WTC11 (cell line): ENCODE measurements around the gene DEFB114.

Experiments used
- ATF2 ChIP-seq: sonication (generic); formaldehyde crosslinking; IDR thresholded peaks from 2 replicates; pipeline ENCODE4 v1.8.1; 2022; ENCODE audit warnings: low read depth, missing genetic modification reagents, borderline replicate concordance
- CTCF ChIP-seq: fragments of 200-600 bp; IDR thresholded peaks from 2 replicates; pipeline ENCODE4 v1.8.0; 2022; ENCODE audit warnings: antibody characterized with exemption
- ESRRA ChIP-seq: sonication (generic); formaldehyde crosslinking; IDR thresholded peaks from 2 replicates; pipeline ENCODE4 v1.8.1; 2022; ENCODE audit warnings: mild to moderate bottlenecking, missing genetic modification reagents, borderline replicate concordance
- NR3C1 ChIP-seq: sonication (generic); formaldehyde crosslinking; conservative IDR thresholded peaks from 2 replicates; pipeline ENCODE4 v1.8.1; 2023; ENCODE audit warnings: low read depth, mild to moderate bottlenecking, missing genetic modification reagents
- RORB ChIP-seq: fragments of 250-450 bp; sonication (Bioruptor Pico); IDR thresholded peaks from 2 replicates; pipeline ENCODE4 v1.9.0; 2021; ENCODE audit warnings: mild to moderate bottlenecking
- SP1 ChIP-seq: sonication (generic); formaldehyde crosslinking; conservative IDR thresholded peaks from 2 replicates; pipeline ENCODE4 v1.8.1; 2022; ENCODE audit warnings: missing genetic modification reagents
- TEAD1 ChIP-seq: sonication (generic); formaldehyde crosslinking; IDR thresholded peaks from 2 replicates; pipeline ENCODE4 v1.8.0; 2022; ENCODE audit warnings: mild to moderate bottlenecking, missing genetic modification reagents
- USF2 ChIP-seq: sonication (generic); formaldehyde crosslinking; IDR thresholded peaks from 2 replicates; pipeline ENCODE4 v1.8.1; 2023; ENCODE audit warnings: mild to moderate bottlenecking, missing genetic modification reagents, moderate library complexity
- ZNF263 ChIP-seq: sonication (generic); formaldehyde crosslinking; IDR thresholded peaks from 2 replicates; pipeline ENCODE4 v1.8.1; 2022; ENCODE audit warnings: low read depth, mild to moderate bottlenecking, moderate library complexity, missing genetic modification reagents
- TF ChIP-seq, protein P1 (sequence below): sonication (generic); formaldehyde crosslinking; IDR thresholded peaks from 2 replicates; pipeline ENCODE4 v1.8.0; 2022; ENCODE audit warnings: missing genetic modification reagents
- TF ChIP-seq, protein P2 (sequence below): sonication (generic); formaldehyde crosslinking; IDR thresholded peaks from 2 replicates; pipeline ENCODE4 v1.8.0; 2022; ENCODE audit warnings: mild to moderate bottlenecking, missing genetic modification reagents

DNA sequence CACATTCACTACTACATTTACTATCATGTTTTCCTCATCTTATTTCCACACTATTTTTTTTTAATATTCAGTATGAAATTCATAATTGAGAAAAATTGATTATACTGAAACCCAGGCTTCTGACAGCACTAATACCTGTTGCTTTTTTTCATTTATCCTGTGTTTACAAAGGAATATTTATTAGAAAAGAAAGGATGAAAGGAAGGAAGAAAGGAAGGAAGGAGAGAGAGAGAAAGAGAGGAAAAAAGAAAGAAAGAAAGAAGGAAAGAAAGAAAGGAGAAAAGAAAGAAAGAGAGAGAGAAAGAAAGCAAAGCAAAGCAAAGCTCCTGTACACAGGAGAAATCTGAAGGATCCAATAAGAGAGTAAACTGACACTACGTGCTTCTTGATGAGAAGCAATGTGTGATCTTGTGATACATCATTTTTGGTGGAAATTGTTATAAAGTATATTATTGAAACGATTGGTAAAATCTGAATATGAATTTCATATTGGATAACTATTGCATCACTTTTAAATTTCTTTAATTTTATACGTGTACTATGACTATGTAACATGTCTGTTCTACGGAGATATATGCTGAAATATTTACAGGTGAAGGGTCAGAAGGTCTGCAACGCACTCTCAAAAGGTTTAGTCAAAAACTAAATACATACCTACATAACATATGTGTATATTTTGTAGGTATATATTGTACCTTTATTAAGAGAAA lies 43.9 kb downstream of the DEFB114 start:
- TF ChIP-seq ZNF263 (CRISPR knock-in tag) (no peak), RORB (CRISPR knock-in tag) (no peak), CTCF (no peak), USF2 (CRISPR knock-in tag) (no peak), NR3C1 (CRISPR knock-in tag) (no peak), SP1 (CRISPR knock-in tag) (no peak), TEAD1 (CRISPR knock-in tag) (no peak), ESRRA (no peak), ATF2 (CRISPR knock-in tag) (no peak)
- TF ChIP-seq, protein P1, sequence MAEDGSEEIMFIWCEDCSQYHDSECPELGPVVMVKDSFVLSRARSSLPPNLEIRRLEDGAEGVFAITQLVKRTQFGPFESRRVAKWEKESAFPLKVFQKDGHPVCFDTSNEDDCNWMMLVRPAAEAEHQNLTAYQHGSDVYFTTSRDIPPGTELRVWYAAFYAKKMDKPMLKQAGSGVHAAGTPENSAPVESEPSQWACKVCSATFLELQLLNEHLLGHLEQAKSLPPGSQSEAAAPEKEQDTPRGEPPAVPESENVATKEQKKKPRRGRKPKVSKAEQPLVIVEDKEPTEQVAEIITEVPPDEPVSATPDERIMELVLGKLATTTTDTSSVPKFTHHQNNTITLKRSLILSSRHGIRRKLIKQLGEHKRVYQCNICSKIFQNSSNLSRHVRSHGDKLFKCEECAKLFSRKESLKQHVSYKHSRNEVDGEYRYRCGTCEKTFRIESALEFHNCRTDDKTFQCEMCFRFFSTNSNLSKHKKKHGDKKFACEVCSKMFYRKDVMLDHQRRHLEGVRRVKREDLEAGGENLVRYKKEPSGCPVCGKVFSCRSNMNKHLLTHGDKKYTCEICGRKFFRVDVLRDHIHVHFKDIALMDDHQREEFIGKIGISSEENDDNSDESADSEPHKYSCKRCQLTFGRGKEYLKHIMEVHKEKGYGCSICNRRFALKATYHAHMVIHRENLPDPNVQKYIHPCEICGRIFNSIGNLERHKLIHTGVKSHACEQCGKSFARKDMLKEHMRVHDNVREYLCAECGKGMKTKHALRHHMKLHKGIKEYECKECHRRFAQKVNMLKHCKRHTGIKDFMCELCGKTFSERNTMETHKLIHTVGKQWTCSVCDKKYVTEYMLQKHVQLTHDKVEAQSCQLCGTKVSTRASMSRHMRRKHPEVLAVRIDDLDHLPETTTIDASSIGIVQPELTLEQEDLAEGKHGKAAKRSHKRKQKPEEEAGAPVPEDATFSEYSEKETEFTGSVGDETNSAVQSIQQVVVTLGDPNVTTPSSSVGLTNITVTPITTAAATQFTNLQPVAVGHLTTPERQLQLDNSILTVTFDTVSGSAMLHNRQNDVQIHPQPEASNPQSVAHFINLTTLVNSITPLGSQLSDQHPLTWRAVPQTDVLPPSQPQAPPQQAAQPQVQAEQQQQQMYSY, result no peak
- TF ChIP-seq, protein P2, sequence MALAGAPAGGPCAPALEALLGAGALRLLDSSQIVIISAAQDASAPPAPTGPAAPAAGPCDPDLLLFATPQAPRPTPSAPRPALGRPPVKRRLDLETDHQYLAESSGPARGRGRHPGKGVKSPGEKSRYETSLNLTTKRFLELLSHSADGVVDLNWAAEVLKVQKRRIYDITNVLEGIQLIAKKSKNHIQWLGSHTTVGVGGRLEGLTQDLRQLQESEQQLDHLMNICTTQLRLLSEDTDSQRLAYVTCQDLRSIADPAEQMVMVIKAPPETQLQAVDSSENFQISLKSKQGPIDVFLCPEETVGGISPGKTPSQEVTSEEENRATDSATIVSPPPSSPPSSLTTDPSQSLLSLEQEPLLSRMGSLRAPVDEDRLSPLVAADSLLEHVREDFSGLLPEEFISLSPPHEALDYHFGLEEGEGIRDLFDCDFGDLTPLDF (CRISPR knock-in tag), result no peak
